Osteoblast (primary cell): ENCODE data around the gene ITSN1. TPM values are rescaled to one million over a fixed set of nuclear protein-coding genes. Genes with fewer than 3 reads are reported as not detected.

ENCODE experiments used
- DNase-seq: peaks from one replicate; pipeline ENCODE4 v3.0.0; 2011; ENCODE audit warnings: low spot score, mixed read lengths; ENCODE audit not compliant: insufficient read length; ENCODE audit errors: missing footprints
- H2AFZ ChIP-seq: 2 replicates; pipeline ENCODE4 v1.6.0; 2011; ENCODE audit warnings: mild to moderate bottlenecking, low read length
- H3K27ac ChIP-seq: 2 replicates; pipeline ENCODE4 v1.5.1; 2011; ENCODE audit warnings: mild to moderate bottlenecking, low read depth, low read length, moderate library complexity
- H3K27me3 ChIP-seq: 2 replicates; pipeline ENCODE4 v1.6.0; 2012; ENCODE audit warnings: mild to moderate bottlenecking, control low read depth, inconsistent platforms, low read length, moderate library complexity; ENCODE audit not compliant: insufficient read depth
- H3K36me3 ChIP-seq: 2 replicates; pipeline ENCODE4 v1.5.1; 2011; ENCODE audit warnings: mild to moderate bottlenecking, low read length, control low read depth, moderate library complexity; ENCODE audit not compliant: insufficient read depth
- H3K4me1 ChIP-seq: 2 replicates; pipeline ENCODE4 v1.5.1; 2011; ENCODE audit warnings: mild to moderate bottlenecking, low read length, control low read depth, moderate library complexity; ENCODE audit not compliant: insufficient read depth
- H3K4me2 ChIP-seq: 2 replicates; pipeline ENCODE4 v1.6.0; 2011; ENCODE audit warnings: mild to moderate bottlenecking, low read length; ENCODE audit not compliant: insufficient read depth
- H3K4me3 ChIP-seq: fragments of 200-600 bp; sonication (generic); 3 replicates; pipeline ENCODE4 v1.5.1; 2012; ENCODE audit warnings: mild to moderate bottlenecking, low read length, inconsistent platforms; ENCODE audit not compliant: insufficient read depth
- H3K79me2 ChIP-seq: 2 replicates; pipeline ENCODE4 v1.6.0; 2012; ENCODE audit warnings: mild to moderate bottlenecking, low read length, control low read depth, inconsistent platforms; ENCODE audit not compliant: insufficient read depth
- H3K9me3 ChIP-seq: 2 replicates; pipeline ENCODE4 v1.5.1; 2011; ENCODE audit warnings: low read depth, low read length, control low read depth
- H4K20me1 ChIP-seq: 2 replicates; pipeline ENCODE4 v1.6.0; 2012; ENCODE audit warnings: mild to moderate bottlenecking, low read length, control low read depth; ENCODE audit not compliant: insufficient read depth
- CTCF ChIP-seq: IDR thresholded peaks from 2 replicates; pipeline ENCODE4 v1.5.1; 2011; ENCODE audit warnings: mild to moderate bottlenecking, low read depth, low read length, moderate library complexity; ENCODE audit errors: extremely low read depth
- total RNA-seq: library from RNA; depleted of rRNA; stranded (reverse); fragments of >200 nt; gene quantifications from 2 replicates; pipeline ENCODE4 v1.2.3, GENCODE V29; 2012

ITSN1 gene
- total RNA-seq, 1 donor: 42.7 TPM

GRCh38 chr21:33755354-33755753, 113.1 kb downstream of the ITSN1 start:
- no peak overlapping the region for H2AFZ ChIP-seq
- no peak overlapping the region for H3K4me3 ChIP-seq
- no peak for TF ChIP-seq CTCF
- H3K27ac ChIP-seq: no peak overlapping the region
- H3K36me3 ChIP-seq: no peaks in the 10 kb centered on the region
- H3K27me3 ChIP-seq: no peaks in the 10 kb centered on the region
- DNase-seq: no peak
- H3K79me2 ChIP-seq: no peaks in the 10 kb centered on the region
- H3K4me2 ChIP-seq: no peak overlapping the region
- no peaks in the 10 kb centered on the region for H3K9me3 ChIP-seq
- peaks cover 13% of the 10 kb centered on the region for H3K4me1 ChIP-seq
- no peaks in the 10 kb centered on the region for H4K20me1 ChIP-seq

- Histone ChIP-seq H3K27ac (peak overlapping the region; percentile 92), H2AFZ (no peak overlapping the region), H4K20me1 (no peaks in the 10 kb centered on the region), H3K27me3 (no peaks in the 10 kb centered on the region), H3K4me2 (peak overlapping the region; percentile 61), H3K4me3 (peak overlapping the region; percentile 32), H3K9me3 (no peaks in the 10 kb centered on the region), H3K36me3 (no peaks in the 10 kb centered on the region), H3K79me2 (no peaks in the 10 kb centered on the region), H3K4me1 (peaks cover 35% of the 10 kb centered on the region)
- TF ChIP-seq CTCF: no peak
- no peak for DNase-seq
These were observed 118.5 kb downstream of the ITSN1 start for GRCh38 chr21:33760641-33761440.

- H4K20me1 ChIP-seq: no peaks in the 10 kb centered on the region
- no peak for TF ChIP-seq CTCF
- H2AFZ ChIP-seq: no peak overlapping the region
These were observed 119.2 kb downstream of the ITSN1 start for GRCh38 chr21:33761441-33762036.

GRCh38 chr21:33762803-33763581, 120.7 kb downstream of the ITSN1 start:
- Histone ChIP-seq H3K4me1 (peaks cover 43% of the 10 kb centered on the region), H3K36me3 (peaks cover 7% of the 10 kb centered on the region), H2AFZ (no peak overlapping the region), H3K27ac (peak overlapping the region; percentile 92), H3K79me2 (no peaks in the 10 kb centered on the region), H4K20me1 (no peaks in the 10 kb centered on the region), H3K9me3 (no peaks in the 10 kb centered on the region), H3K4me2 (no peak overlapping the region), H3K27me3 (no peaks in the 10 kb centered on the region), H3K4me3 (no peak overlapping the region)
- TF ChIP-seq CTCF: no peak
- no peak for DNase-seq

More at GRCh38 chr21:33761441-33762036, 119.2 kb downstream of the ITSN1 start:
- Histone ChIP-seq H3K4me1 (peaks cover 35% of the 10 kb centered on the region), H3K27me3 (no peaks in the 10 kb centered on the region), H3K36me3 (peaks cover 6% of the 10 kb centered on the region), H3K4me3 (peak overlapping the region; percentile 32), H3K79me2 (no peaks in the 10 kb centered on the region), H3K27ac (peak overlapping the region; percentile 92), H3K9me3 (no peaks in the 10 kb centered on the region), H3K4me2 (peak overlapping the region; percentile 61)
- peak; percentile 81 for DNase-seq
